GM23248 (cell line): Measurements from ENCODE around the gene CDKN2AIP.

Experiments
- EZH2 ChIP-seq: fragments of 200-600 bp; sonication (generic); IDR thresholded peaks from 2 replicates; pipeline ENCODE4 v1.6.1; 2018; ENCODE audit warnings: antibody characterized with exemption, mild to moderate bottlenecking; ENCODE audit not compliant: insufficient read depth, poor library complexity, severe bottlenecking
- EZH2phosphoT487 ChIP-seq: fragments of 200-600 bp; sonication (generic); IDR thresholded peaks from 2 replicates; pipeline ENCODE4 v1.6.1; 2018; ENCODE audit warnings: antibody characterized with exemption, moderate library complexity, mild to moderate bottlenecking, low read depth; ENCODE audit not compliant: insufficient read depth

- TF ChIP-seq EZH2 (no peak), EZH2phosphoT487 (no peak)
Measured at GRCh38 chr4:183407128-183407585, 37.3 kb upstream of the CDKN2AIP start.
